NCI-H2227 (cell line): ENCODE data around the gene ARHGAP24.

Source experiments
- DNase-seq: peaks from one replicate; lab custom pipeline; 2025; ENCODE audit not compliant: unreplicated experiment; lab: John Stamatoyannopoulos, UW

The ARHGAP24 gene

DNA sequence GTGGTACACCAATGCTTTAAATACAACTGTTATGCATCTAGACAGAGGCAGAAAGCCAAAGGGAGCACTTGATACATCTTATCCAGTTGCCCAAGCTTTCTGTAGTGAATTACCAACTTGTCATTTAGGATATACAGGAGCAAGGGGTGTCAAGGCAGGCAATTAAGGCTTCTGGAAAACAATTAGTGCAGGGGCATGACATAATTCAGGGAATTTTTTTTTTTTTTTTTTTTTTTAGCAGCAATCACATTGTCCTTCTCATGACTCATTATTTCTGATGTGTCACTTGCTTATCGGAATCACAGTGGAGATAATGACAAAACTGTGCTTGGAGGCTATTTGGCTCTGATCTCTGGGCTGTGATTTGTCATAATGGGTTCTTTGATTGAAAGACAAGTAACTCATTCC is 259.5 kb downstream of the ARHGAP24 start:
- no peak for DNase-seq

DNA sequence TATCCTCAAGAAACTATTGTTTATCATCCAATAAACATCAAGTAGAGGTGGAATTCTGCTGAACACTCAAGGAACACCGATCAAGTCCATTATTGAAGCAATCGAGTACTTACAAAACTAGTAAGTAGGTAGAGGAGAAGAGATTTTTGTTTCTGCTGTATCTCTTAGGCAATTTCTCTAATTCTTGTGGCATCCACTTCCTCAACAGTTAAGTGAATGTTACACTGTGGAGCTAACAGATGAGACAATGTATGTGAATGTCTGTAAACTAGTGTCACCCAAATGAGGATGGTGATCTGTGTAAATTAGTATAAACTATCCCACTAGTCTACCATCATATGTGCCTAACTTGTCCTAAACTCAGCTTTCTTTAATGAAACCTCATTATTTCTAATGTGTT is 261.6 kb downstream of the ARHGAP24 start:
- DNase-seq = no peak

- DNase-seq = no peak
Measured at GRCh38 chr4:85737254-85737653, 262.3 kb downstream of the ARHGAP24 start.

DNA sequence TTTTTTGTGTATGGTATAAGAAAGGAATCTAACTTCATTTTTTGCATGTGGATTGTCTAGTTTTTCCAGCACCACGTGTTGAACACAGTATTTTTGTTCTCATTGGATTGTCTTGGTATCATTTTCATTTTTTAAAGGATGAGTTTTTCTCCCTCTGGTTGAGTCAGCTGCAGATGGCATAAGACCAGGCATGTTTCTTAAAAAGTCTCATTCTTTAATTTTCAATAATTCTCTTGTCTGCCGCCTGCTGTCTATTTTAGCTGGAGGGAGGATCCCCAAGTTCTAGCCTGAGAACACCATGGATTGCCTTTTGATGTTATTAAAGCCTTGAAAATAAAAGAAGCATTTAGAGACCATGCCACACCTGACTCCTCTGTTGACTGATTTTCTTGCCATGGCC is 263.8 kb downstream of the ARHGAP24 start:
- no peak for DNase-seq

DNA sequence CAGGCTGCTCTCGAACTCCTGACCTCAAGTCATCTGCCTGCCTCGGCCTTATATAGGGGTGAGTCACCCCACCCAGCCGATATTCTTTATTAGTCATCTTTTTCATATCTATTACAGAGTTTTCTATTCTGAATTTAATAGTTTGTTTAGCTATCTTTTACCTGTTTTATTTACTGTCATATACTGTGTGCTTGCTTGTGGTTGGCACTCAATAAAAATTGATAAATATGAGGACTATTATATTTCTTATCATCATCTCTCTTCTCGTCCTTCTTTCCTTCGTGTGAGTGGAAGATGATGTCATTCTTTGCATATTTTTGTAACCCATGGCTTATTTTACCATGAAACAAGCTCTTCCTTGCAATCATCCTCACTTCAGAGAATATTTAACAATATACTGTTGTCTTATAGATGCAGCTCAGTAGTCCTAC is 265.5 kb downstream of the ARHGAP24 start:
- DNase-seq = no peak

GRCh38 chr4:85741381-85741780 is 266.4 kb downstream of the ARHGAP24 start:
- DNase-seq = no peak

DNA sequence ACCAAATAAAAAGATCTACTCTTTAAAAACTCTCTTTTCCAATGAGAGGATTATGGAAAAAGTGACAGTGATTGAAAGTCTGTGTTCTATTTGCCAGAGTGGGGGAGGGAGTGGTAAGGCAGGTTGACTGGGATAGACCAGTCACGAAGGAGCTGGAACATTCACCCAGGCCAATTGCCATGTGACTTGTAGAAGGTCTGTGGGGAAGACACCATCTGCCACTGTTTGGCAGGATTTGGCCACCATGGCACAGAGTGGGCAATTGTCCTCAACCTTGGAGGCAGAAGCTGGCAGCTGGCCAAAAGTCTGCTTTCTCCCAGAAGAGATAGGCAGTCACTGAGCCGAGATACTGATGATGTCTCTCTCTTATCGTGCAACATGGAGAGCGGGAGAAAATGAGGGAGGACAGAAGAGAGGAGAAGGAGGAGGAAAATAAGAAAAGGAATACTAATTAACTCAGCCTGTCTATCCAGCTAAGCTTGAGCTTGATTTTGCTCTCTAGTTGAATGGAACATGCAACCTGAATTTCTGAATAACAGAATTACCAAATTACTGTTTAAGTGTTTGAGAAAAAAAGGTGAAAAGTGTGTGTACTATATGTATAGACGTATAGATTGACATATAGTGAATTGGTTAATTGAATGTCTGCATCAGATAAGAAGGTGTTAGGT is 267.1 kb downstream of the ARHGAP24 start:
- DNase-seq = peak; percentile 32

GRCh38 chr4:85744950-85745349 is 270.0 kb downstream of the ARHGAP24 start:
- peak; percentile 4 for DNase-seq

DNA sequence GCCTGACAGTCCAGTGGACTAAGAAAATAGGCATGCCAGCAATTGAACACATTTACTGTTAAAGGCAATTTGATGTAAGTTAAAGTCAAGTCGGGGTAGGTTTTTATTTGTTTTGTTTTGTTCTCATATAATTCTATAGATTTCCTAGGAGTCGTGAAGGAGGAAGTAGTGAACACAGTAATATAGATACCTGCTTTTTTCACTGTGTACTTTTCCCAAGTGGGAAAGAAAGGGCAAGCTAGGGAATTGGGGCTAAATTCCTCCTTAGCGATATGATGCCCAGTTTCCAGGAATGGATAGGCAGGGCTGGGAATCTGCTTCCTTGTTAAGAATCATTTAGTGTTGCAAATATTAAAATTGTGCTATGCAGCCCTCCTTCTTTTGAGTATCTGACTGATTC is 271.0 kb downstream of the ARHGAP24 start:
- no peak for DNase-seq

DNA sequence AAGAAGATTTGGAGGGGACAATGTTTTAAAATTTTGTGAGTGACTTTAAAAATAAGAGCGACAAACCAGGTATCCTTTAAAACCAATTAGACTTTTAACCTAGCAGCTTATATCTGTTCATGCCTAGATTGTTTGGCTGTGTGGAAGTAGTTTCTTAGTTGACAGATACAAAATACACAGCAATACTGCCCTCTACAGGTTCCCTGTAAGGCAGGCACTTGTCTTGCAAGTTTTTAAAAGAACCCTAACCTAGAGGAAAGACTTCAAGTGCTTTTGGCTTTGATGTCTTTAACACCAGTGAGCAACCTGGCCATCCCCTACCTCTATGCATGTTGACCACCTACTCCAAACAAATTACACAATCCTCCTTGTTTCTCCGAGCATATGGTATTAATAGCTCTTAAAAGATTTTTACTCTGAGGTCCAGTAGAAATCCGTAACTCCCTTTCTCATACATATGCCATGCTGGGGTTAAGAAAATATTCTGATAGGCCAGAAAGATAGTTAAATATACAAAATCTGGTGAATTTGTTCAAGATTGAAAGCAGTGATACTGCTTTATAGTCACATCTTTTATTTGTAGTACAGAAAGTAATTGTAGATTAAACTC is 273.0 kb downstream of the ARHGAP24 start:
- peak; percentile 69 for DNase-seq

GRCh38 chr4:85748654-85749053 is 273.7 kb downstream of the ARHGAP24 start:
- no peak for DNase-seq

GRCh38 chr4:85751866-85752265 is 276.9 kb downstream of the ARHGAP24 start:
- DNase-seq = no peak

- no peak for DNase-seq
Measured at GRCh38 chr4:85755285-85755684, 280.3 kb downstream of the ARHGAP24 start.

DNA sequence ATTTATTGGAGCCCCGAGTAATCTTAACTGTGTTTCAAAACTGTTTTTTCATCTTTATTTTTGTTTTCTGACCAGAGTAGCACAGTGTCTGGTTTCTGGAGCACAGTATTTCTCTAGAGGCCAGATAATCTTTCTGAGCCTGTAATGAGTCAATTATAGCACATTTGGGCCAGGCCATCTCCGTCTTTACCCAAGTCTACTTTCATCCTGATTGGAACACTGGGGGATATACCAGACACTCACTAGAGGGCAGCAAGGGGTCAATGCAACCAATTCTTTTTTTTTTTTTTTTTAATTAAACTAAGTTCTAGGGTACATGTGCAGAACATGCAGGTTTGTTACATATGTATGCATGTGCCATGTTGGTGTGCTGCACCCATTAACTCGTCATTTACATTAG is 282.0 kb downstream of the ARHGAP24 start:
- DNase-seq = no peak

- DNase-seq = no peak
Measured at GRCh38 chr4:85759388-85759787, 284.4 kb downstream of the ARHGAP24 start.

DNA sequence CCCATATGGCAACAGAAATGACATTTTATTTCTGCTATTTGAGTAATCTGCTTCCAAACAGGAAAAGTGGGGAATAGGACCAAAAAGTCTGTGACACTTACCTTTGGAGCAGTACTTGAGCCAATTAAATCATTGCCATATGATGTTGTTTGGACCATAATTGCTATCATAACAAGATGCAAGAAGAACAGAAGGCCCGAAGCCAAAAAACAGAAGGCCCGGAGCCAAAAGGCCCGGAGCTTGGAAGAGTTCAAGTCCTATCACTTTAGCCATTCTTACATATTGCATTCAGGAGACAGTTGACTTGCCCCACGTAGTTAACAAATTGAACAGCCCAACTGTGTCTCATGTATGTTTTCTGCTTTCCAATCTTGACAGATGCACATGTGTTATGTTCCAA is 285.6 kb downstream of the ARHGAP24 start:
- no peak for DNase-seq

DNA sequence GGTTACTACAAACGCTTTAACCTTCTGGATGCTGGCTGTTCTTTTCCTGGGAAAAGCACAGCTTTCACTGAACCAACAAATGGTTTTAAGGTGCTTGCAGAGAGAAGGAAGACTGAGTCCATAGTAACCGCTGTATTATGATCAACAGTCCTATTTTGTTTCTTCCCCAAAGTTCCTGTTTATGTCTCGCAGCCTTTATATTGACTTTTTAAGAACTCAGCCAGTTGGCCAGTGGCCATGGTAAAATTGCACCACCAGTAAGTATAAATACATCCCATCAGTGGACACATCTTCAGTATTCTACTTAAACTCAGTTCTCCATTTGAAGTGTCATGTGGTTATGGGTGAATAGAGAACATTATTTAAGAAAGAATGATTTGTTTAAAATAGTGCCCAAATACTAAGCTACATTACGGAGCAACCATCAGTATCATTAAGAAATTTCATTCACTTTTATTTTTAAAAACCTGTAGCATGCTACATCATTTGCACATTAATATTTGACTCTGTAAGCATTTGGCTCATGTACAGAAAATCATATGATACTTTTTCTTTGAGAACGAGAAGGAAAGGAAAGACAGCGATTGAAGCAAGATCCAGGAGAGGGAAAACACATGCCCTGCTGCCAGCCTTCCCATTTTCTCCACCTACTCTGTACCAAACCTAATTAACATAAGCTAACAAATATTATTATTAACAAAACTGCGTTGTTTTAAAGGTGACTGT is 287.0 kb downstream of the ARHGAP24 start:
- DNase-seq = no peak

- DNase-seq = no peak
Measured at GRCh38 chr4:85762529-85762871, 287.6 kb downstream of the ARHGAP24 start.

DNA sequence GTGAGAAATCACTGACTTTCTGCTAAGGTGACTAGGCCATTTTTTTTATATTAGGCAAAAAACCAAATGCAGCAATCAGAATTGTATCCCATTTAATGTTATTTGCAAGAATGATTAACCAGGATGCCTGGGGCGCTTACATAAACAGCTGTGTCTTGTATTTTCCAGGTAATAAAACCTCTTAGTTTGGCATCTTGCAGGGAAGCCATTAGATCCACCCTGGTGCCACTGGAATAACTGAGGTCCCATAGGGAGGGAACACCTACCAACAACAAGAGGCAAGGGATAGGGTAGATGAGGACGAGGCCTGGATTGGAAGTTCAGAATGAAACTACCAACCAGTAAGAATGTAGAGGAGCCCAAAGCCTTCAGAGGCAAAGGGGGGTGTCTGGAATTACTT is 288.3 kb downstream of the ARHGAP24 start:
- no peak for DNase-seq

DNA sequence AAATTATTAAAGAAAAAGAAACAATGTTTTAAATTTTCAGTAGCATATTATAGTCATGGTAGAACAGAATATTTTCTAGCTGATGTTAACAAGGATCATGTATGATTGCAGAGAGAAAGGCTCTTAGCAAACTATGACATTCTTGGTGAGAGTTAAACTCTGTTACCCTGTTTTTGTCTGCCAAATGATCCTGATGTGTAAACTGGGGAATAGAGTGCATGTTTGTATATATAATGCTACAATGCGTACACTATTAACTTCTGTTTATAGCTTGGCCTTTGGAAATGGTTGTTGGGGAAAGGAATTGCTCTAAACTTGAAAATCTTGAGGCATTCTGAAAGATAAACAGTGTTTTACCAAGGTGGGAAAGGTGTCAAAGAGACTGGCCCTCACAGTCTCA is 292.7 kb downstream of the ARHGAP24 start:
- DNase-seq = no peak

DNA sequence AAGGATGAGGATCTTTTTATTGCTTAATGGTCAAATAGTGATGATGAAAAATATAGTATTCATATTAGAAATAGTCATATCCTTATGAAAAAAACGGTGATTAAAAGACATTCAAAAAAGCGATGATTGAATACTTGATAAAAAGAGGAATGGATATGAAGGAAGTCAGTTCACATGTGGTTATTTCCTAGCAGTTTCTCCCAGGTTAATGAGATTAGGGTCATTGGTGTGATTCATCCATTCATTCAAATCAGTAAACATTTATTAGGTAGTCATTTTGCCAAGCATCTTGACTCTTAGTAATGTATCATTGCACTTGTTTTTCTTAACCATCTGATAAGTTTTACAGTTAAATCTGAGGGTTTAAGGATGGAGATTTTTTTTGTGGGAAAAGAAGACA is 294.1 kb downstream of the ARHGAP24 start:
- no peak for DNase-seq

GRCh38 chr4:85772470-85772869 is 297.5 kb downstream of the ARHGAP24 start:
- DNase-seq = no peak
